8988T (cell line): ENCODE results near the gene B4GALNT1.
"Not testable (repeated sequence)": the region's sequence is repeated elsewhere in the genome, so short reads cannot be mapped to it uniquely, and the experiment has no call there.

Source experiments
- DNase-seq: peaks from one replicate; pipeline ENCODE4 v3.0.0; 2011

The B4GALNT1 gene

DNA sequence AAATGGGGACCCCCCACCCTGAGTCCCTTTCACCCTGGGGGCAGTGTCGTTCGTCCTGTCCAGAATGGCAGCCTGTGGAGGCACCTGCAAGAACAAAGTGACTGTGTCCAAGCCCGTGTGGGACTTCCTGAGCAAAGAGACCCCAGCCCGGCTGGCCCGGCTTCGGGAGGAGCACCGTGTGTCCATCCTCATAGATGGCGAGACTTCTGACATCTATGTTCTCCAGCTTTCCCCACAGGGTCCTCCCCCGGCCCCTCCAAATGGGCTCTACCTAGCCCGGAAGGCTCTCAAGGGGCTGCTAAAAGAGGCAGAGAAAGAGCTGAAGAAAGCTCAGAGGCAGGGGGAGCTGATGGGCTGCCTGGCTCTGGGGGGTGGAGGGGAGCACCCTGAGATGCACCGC, 26.2 kb downstream of the B4GALNT1 start:
- DNase-seq, result no peak

GRCh38 chr12:57606399-57606798, 26.6 kb downstream of the B4GALNT1 start:
- no peak for DNase-seq

- no peak for DNase-seq
Measured at GRCh38 chr12:57605811-57606311, 27.1 kb downstream of the B4GALNT1 start.

DNA sequence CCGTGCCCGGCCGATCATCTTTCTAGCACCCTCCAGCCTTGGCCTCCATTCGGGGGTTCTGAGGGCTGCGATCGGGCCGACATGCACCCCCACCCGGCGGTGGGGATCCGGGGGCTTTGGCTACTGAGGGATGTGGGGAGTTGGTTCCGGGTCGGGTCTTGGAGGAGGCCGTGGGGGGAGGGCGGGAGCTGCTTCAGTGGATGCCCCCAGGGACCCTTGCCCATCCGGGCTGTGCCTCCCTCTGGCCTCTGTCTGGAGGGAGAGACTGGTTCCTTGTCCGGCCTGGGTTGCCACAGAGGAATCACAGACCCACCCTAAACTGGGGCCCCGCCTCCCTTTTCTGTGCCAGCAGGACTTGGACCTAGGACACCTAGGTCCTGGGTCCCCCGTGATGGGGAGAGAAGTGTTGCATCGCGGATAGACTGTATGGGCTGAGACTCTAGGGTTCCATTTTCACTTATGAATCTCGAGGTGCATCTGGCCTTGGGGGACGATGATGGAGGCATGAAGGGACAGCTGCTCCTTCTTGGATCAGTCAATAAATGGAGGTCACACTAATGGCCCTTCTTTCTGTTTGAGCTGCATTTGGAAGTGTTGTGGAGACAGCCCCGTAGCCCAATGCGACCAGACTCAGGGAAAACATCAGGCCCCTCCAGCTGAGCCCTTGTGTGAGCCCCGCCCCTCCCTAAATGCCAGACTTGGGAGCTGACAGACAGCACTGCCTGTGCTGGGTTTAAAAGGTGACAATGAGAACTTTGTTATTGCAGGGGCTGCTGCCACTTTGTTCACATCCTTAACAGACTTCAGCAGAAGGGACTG, 27.8 kb downstream of the B4GALNT1 start:
- DNase-seq, result no peak

DNA sequence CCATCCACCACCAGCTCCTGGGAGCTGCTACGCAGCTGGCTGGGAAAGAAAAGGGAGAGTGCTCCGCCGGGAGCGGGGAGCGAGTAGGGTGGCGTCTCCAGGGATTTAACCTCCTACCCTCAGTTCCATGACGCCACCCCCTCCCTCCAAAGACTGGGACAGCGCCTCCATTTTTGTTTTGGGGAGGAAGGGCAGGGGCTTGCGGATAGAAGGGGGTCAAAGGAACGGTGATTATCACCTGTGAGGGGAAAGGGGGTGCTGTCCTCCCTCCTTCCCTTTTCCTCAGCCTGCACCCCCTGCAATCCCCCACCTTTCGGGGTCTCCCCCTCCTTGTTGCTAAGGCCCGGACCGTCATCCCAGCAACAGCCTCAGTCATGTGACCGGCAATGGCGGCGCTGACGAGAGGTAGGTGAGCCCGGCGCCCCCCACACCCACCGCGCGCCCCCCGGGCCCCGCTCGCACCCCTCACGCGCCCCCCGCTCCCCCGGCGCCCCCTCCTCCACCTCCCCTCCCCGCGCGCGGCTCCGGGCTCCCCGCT, 28.5 kb downstream of the B4GALNT1 start, which contains the start of gene DTX3:
Gene DTX3 (plus strand): TSS at position 371 of the 538 bp plus-strand sequence. CDS start 1,694 bp downstream, outside the sequence.
- no peak for DNase-seq

DNA sequence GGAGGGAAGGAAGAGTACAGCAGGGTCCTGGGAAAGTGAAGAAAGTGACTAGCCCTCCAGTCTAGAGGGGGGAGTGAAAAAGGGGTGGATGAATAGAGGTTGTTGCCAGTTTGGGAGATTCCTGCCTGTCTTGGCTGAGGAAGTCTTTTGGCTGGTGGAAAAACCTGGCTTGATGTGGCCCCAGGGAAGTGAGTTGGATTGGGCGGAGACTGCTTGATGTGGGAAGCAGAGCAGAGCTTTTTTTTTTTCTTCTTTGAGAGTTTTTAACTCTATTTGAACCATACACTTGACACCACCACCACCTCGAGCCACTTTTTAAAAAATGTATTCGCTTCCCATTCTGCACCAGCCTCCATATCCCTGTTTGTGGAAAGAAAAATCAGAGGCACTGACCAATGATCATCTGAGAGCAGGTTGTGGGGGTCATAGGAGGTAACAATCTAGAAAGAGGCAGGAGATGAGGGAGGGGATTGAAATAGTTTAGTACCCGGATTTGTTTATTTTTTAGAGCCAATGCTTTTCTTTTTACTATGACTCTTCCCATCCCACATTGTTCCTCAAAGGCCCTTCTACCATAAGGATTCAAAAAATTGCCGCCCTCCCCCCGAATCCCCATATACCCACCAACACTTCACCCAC, 29.1 kb downstream of the B4GALNT1 start:
- DNase-seq, result no peak

DNA sequence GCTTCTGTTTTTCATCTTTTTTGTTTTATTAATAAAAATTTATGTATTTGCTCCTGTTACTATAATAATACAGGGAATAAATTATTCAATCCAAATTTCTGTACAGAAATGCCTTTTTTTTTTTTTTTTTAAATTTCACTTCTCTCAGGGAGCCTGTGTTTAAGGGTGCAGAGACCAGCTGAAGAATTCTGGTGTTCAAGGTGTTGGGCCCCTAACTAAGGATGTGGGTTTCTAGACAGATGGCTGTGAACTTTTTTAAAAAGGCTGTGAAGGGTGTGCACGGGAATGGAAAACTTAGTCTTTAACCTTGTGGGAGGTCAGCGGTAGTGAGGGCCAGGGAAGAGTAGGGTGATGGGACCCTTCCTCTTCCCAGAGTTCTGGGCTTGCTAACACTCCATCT, 29.7 kb downstream of the B4GALNT1 start:
- no peak for DNase-seq

- no peak for DNase-seq
Measured at GRCh38 chr12:57602544-57602943, 30.5 kb downstream of the B4GALNT1 start.

DNA sequence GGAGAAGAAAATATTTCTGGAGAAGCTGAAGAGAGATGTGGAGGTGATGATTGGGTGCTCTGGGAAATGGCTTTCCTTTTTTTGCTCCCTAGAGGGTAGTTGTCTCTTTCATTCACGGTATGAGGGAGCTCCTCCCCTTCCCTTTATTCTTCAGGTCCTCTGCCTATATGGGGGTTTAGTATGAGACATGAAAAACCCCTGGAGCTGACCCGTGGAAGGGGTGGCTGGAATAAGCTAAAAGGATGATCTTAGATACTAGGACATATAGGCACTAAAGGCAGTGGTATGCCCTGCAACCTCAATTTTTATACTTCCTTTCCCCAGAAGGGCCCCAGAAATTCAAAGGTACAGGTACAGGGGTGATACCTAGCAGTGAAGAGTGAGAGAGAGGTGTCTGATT, 32.6 kb downstream of the B4GALNT1 start:
- no peak for DNase-seq

DNA sequence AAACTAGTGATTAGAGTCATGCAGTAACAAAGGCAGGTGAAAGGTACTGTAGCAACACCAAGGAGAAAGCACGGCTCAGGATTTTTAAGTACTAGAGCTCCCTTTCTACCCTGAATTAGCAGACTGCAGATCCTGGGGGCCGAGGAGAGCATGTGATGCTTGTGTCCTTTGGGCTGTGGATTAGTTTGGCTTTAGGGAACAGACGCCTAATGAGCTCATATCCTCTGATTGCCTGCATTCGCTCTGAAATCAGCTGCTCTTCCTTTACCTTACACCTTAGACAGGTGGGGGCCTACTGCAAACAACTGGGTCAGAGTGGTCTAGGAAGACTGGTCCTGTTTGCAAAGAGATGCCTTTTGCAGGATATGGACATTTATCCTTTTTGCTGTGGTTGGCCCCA, 39.8 kb downstream of the B4GALNT1 start:
- no peak for DNase-seq

GRCh38 chr12:57592551-57593165, 40.3 kb downstream of the B4GALNT1 start:
- DNase-seq, result no peak

- DNase-seq, result no peak
Measured at GRCh38 chr12:57591782-57592325, 41.1 kb downstream of the B4GALNT1 start.

GRCh38 chr12:57590864-57591781, 41.9 kb downstream of the B4GALNT1 start, which contains the start of gene PIP4K2C:
Gene PIP4K2C (plus strand): TSS chr12:57591192. CDS start chr12:57591290, 98 bp downstream.
- DNase-seq, result peak; percentile 77

GRCh38 chr12:57590479-57590863, 42.5 kb downstream of the B4GALNT1 start:
- no peak for DNase-seq

- not testable (repeated sequence) for DNase-seq
Measured at GRCh38 chr12:57588951-57589610, 43.9 kb downstream of the B4GALNT1 start.

GRCh38 chr12:57586832-57587429, 46.1 kb downstream of the B4GALNT1 start:
- DNase-seq, result no peak

DNA sequence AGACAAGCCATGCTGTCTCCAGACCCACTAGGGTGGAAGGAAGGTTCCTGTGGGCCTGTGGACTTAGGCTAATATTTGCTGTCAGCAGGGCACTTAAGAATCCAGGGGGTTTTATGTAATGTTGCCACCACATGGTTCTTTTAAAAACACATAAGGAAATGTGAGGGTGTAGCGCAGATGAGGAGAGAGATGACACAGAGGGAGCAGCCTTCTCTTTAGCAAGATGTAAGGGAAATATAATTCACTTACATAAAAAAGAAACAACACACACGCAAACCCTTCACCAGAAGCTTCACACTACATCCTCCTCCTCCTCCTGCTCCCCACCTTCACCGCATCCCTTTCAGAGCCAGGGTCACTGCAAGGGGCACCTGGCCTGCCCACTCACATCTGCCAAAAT, 46.9 kb downstream of the B4GALNT1 start:
- no peak for DNase-seq

GRCh38 chr12:57585156-57585555, 47.8 kb downstream of the B4GALNT1 start:
- DNase-seq, result no peak

GRCh38 chr12:57584690-57585089, 48.3 kb downstream of the B4GALNT1 start:
- DNase-seq, result no peak

DNA sequence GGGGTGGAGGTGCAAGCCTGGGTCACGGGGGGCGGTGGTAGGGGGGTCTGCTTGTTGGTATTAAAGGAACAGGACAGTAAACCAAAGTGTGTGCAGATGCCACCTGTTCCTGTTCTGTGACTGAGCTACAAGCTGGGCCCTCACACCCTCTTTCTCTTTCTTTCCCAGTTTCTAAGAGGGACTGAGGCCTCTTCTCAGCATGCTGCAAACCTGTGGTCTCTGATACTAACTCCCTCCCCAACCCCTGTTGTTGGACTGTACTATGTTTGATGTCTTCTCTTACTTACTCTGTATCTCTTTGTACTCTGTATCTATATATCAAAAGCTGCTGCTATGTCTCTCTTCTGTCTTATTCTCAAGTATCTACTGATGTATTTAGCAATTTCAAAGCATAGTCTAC, 49.0 kb downstream of the B4GALNT1 start:
- DNase-seq, result no peak
